Measurements from ENCODE around the gene MALSU1. TPM values are rescaled to one million over a fixed set of nuclear protein-coding genes. Genes with fewer than 3 reads are reported as not detected.

The MALSU1 gene
- total and polyA plus RNA-seq, 2 of the 13 experiments (the other 11 are each of a cell fraction or from before 2014, with no cell fraction given): 72.0 to 141 TPM

DNA sequence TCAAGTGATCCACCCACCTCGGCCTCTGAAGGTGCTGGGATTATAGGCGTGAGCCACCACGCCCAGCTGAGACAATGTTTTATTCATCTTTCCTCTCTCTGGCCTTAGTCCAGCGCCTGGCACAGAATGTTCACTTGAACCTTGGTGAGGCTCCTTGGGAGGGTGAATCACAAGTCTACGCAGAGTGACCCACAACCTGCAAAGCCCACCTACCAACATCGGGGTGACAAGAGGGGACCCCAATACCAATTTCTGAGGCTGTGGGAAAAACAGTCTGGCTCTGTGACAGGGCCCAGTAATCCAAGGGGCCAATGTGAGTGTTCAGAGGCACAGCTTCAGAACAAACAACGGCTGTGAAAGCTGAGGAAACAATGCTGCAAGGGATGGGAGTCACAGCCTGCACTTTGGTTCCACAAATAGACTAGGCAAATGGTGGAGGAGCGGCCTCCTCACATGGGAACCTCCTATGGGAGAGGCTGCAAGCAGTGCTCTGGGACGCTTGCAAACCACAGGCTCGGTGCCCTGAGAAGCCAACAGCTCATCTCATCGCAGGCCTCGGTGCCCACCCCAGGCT, 5.6 kb upstream of the MALSU1 start (continued):
- no peak for TF ChIP-seq CBX2 (IDR thresholded peaks at IDR 0.05; ENCODE audit: low read depth, low read length)
- TF ChIP-seq CBX2 (CRISPR knock-in tag; IDR thresholded peaks at IDR 0.05; ENCODE audit: low read depth): no peak
- TF ChIP-seq ZNF761 (CRISPR knock-in tag; conservative IDR thresholded peaks at IDR 0.05): peak; percentile 63; the same call in 1 of the 2 replicates
- no peak for TF ChIP-seq ARNT (IDR thresholded peaks at IDR 0.05)
- no peak for TF ChIP-seq ZC3H4 (CRISPR knock-in tag; IDR thresholded peaks at IDR 0.05; ENCODE audit: borderline replicate concordance)
- TF ChIP-seq RORA (CRISPR knock-in tag; IDR thresholded peaks at IDR 0.05): no peak
- TF ChIP-seq KLF13 (CRISPR knock-in tag; IDR thresholded peaks at IDR 0.05): no peak
- TF ChIP-seq ZFP36L1 (CRISPR knock-in tag; IDR thresholded peaks at IDR 0.05): no peak
- no peak for TF ChIP-seq ZFP62 (CRISPR knock-in tag; IDR thresholded peaks at IDR 0.05)
- TF ChIP-seq, protein P1, sequence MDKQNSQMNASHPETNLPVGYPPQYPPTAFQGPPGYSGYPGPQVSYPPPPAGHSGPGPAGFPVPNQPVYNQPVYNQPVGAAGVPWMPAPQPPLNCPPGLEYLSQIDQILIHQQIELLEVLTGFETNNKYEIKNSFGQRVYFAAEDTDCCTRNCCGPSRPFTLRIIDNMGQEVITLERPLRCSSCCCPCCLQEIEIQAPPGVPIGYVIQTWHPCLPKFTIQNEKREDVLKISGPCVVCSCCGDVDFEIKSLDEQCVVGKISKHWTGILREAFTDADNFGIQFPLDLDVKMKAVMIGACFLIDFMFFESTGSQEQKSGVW (CRISPR knock-in tag; IDR thresholded peaks at IDR 0.05; ENCODE audit: borderline replicate concordance): no peak
- no peak for TF ChIP-seq ZNF775 (CRISPR knock-in tag; IDR thresholded peaks at IDR 0.05; ENCODE audit: borderline replicate concordance)
- TF ChIP-seq, protein P2, sequence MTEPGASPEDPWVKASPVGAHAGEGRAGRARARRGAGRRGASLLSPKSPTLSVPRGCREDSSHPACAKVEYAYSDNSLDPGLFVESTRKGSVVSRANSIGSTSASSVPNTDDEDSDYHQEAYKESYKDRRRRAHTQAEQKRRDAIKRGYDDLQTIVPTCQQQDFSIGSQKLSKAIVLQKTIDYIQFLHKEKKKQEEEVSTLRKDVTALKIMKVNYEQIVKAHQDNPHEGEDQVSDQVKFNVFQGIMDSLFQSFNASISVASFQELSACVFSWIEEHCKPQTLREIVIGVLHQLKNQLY (CRISPR knock-in tag; IDR thresholded peaks at IDR 0.05): 0 out of 2 replicates have a peak, but pooled peaks have one; percentile 50
- TF ChIP-seq, protein P3, sequence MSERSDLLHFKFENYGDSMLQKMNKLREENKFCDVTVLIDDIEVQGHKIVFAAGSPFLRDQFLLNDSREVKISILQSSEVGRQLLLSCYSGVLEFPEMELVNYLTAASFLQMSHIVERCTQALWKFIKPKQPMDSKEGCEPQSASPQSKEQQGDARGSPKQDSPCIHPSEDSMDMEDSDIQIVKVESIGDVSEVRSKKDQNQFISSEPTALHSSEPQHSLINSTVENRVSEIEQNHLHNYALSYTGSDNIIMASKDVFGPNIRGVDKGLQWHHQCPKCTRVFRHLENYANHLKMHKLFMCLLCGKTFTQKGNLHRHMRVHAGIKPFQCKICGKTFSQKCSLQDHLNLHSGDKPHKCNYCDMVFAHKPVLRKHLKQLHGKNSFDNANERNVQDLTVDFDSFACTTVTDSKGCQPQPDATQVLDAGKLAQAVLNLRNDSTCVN (CRISPR knock-in tag; IDR thresholded peaks at IDR 0.05; ENCODE audit: borderline replicate concordance): 0 out of 2 replicates have a peak, but pooled peaks have one; percentile 32
- TF ChIP-seq MBD4 (IDR thresholded peaks at IDR 0.05; ENCODE audit: borderline replicate concordance, low read length): no peak
- no peak for TF ChIP-seq SP140L (CRISPR knock-in tag; IDR thresholded peaks at IDR 0.05; ENCODE audit: borderline replicate concordance)
- no peak for TF ChIP-seq ZSCAN12 (CRISPR knock-in tag; IDR thresholded peaks at IDR 0.05)
- no peak for TF ChIP-seq ZNF572 (CRISPR knock-in tag; IDR thresholded peaks at IDR 0.05)
- no peak for TF ChIP-seq HOXA9 (CRISPR knock-in tag; IDR thresholded peaks at IDR 0.05; ENCODE audit: borderline replicate concordance)
- no peak for TF ChIP-seq JUN (CRISPR knock-in tag; IDR thresholded peaks at IDR 0.05)
- TF ChIP-seq CHD2 (IDR thresholded peaks at IDR 0.05; ENCODE audit: low read depth, low read length): no peak
- peak; percentile 22; the same call in 1 of the 2 replicates for TF ChIP-seq ZKSCAN8 (CRISPR knock-in tag; IDR thresholded peaks at IDR 0.05; ENCODE audit: borderline replicate concordance)
- TF ChIP-seq KLF9 (CRISPR knock-in tag; IDR thresholded peaks at IDR 0.05; ENCODE audit: low read depth): no peak
- TF ChIP-seq ZNF17 (CRISPR knock-in tag; IDR thresholded peaks at IDR 0.05): no peak
- TF ChIP-seq, protein P4, sequence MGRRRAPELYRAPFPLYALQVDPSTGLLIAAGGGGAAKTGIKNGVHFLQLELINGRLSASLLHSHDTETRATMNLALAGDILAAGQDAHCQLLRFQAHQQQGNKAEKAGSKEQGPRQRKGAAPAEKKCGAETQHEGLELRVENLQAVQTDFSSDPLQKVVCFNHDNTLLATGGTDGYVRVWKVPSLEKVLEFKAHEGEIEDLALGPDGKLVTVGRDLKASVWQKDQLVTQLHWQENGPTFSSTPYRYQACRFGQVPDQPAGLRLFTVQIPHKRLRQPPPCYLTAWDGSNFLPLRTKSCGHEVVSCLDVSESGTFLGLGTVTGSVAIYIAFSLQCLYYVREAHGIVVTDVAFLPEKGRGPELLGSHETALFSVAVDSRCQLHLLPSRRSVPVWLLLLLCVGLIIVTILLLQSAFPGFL (CRISPR knock-in tag; IDR thresholded peaks at IDR 0.05): no peak
- no peak for TF ChIP-seq SMC3 (IDR thresholded peaks at IDR 0.05; ENCODE audit: low read length)
- TF ChIP-seq ZNF317 (CRISPR knock-in tag; IDR thresholded peaks at IDR 0.05): no peak
- TF ChIP-seq, protein P5, sequence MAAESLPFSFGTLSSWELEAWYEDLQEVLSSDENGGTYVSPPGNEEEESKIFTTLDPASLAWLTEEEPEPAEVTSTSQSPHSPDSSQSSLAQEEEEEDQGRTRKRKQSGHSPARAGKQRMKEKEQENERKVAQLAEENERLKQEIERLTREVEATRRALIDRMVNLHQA (CRISPR knock-in tag; IDR thresholded peaks at IDR 0.05): no peak
- TF ChIP-seq, protein P6, sequence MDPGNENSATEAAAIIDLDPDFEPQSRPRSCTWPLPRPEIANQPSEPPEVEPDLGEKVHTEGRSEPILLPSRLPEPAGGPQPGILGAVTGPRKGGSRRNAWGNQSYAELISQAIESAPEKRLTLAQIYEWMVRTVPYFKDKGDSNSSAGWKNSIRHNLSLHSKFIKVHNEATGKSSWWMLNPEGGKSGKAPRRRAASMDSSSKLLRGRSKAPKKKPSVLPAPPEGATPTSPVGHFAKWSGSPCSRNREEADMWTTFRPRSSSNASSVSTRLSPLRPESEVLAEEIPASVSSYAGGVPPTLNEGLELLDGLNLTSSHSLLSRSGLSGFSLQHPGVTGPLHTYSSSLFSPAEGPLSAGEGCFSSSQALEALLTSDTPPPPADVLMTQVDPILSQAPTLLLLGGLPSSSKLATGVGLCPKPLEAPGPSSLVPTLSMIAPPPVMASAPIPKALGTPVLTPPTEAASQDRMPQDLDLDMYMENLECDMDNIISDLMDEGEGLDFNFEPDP (CRISPR knock-in tag; conservative IDR thresholded peaks at IDR 0.05): no peak
